Stimulated activated CD4-positive, alpha-beta T cell treated with anti-CD3 and anti-CD28 coated beads, Interleukin-2, amount 100 ng/mL, for 24 hours (primary cell): ENCODE results near the gene CT47A1.
"Not testable (repeated sequence)": the region's sequence is repeated elsewhere in the genome, so short reads cannot be mapped to it uniquely, and the experiment has no call there.

Experiments used
- DNase-seq, 2 donors: peaks; one replicate each; pipeline ENCODE4 v3.0.0-alpha.2; 2020

The CT47A1 gene

DNA sequence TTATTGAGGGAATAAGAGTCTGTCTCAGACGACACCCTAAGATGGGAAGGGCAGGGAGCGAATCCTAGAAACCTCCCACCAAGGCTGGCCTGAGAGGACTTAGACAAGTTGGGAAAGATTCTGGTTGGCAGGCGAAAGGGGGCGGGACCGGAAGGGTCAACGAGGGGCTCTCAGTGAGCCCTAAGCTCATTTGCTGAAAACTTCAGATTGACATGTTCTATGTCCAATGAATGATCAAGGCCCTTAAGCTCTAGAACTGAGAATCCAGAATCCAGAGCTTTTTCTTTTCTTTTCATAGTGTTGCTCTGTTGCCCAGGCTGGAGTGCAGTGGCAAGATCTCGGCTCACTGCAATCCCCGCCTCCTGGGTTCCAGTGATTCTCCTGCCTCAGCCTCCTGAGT is at the start of gene CT47A1:
Gene CT47A1 (minus strand): TSS at position 101 of the 400 bp plus-strand sequence. CDS start 231 bp downstream, outside the sequence.
- not testable (repeated sequence) for DNase-seq

DNA sequence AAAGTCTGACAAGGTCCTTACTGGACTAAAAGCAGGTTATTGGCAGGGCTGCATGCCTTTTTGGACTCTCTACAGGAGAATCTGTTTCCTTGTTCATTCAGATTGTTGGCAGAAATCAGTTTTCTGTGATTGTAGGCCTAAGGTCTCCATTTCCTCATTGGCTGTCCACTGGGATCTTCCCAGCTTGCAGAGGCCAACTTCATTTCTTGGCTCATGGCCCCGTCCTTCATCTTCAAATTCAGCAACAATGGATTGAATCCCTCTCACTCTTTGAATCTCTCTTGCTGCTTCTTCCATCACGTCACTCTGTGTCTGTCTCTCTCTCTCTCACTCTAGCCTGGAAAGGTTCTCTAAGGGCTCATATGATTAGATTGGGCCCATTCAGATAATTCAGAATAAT is 47.0 kb upstream of the CT47A1 start:
- DNase-seq = no peak

DNA sequence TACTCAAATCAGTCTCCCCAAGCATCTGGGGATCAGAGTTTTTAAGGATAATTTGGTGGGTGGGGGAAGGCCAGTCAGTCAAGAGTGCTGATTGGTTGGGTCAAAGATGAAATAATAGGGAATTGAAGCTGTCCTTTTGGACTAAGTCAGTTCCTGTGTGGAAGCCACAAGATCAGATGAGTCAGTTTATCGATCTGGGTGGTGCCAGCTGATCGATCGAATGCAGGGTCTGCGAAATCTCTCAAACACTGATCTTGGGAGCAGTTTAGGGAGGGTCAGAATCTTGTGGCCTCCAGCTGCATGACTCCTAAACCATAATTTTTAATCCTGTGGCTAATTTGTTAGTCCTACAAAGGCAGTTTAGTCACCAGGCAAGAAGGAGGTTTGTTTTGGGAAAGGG is 44.5 kb upstream of the CT47A1 start:
- DNase-seq = no peak

DNA sequence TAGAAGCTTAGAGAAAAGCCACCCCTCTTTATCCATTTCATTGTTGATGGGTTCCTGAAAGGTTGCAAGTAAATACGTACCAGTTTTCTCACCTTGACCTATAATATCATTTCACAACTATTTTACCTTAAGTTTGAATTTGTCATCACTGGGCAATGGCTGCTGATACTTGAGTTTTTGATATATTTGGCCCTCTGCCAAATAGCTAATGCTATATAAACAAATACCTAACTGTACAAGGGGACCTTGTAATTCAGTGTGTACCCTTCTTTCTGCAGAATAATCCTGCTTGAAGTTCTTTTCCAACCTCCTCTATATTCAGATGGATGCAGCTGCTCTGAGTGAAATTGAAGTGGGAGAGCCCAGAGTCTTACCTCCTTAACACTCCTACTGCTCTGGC is 42.9 kb upstream of the CT47A1 start:
- DNase-seq = no peak

DNA sequence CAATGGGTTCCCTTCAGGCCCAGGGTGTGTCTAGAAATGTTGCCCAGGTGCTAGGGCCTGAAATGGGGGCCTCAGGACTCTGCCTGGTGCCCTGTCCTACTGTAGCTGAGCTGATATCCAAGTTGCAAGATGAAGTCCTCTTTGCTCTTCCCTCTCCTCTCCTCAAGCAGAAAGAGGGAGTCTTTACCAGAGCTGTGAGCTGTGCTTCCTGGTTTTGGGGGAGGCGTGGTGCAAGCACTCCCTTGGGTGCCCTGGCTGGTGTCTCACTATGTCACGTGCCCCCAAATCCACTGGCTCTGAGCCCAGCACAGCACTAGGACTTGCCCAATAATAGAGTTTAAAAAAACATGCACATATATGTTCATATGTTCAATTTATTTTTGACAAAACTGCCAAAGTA is 29.3 kb upstream of the CT47A1 start:
- DNase-seq = no peak

DNA sequence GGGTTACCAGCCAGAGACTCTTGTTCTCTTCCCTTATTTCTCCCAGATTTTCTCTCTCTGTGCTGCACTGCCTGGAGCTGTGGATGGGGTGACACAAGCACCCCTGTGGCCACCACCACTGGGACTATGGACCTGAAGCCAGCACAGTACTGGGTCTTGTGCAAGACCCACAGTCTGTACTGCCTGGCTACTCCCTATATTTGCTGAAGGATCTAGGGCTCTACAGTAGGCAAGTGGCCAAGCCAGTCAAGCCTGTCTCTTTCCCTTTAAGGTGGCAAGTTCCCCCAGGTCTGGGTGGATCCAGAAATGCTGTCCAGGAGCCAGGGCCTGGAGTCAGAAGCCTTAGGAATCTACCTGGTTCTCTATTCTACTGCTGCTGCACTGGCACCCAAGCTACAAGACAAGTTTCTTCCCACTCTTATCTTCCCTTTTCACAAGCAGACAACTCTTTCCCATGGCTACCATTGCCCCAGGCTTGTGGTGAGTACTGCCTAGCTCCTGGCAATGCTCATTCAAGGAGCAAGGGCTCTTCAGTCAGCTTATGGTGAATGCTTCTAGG is 28.4 kb upstream of the CT47A1 start:
- DNase-seq = no peak

DNA sequence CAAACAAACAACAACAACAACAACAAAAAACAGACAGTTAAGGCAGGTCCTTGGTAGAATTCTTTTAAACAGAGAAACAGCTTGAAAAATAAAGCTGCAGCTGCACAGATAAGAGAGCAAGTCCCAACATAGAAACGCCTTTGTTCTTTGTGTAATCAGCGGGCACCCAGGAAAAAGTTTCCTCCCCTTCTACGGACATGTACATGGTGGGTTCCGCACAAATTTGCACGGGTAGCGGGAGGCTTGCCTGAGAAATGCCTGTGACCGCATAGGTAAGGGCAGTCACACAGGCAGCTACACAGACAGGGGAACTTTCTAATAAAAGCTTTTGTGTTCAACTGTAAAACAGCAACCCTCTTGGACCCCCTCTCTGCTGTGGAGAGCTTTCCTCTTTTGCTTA is 25.7 kb upstream of the CT47A1 start:
- DNase-seq = no peak

DNA sequence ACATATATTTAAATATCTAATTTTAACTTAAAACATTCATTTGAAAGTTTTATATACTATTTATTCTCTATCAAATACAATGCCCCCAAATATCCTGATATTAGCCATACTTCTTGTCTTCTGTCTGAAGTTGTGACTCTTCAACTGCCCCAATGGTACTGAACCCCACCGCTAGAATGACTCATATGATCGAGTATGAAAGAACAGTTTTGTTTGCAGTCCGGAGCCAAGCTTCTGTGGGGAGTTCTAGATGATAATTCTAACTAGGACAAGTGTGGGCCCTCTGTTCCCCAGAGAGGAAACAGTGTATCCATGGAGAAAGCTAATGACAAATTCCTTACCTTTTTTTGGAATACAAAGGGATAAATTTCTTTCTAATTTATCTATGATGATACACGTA is 24.7 kb upstream of the CT47A1 start:
- no peak for DNase-seq

DNA sequence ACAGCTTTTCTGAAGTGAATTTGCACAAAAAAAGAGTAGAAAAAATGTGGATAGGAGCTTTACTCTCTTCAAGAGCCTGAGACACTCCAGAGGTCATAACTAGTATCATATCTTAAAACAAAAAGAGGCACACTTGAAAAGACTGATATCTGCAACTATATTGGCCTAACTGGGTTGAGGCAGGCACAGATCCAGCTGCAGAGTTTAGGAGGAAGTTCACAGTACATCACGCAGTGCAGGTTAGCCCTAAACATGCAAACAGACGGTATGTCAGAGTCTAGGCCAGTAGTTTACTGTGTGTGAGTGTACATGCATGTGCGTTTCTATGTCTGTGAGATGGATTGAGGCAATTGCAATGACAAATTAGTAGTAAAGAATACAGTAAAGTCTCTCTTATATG is 24.2 kb upstream of the CT47A1 start:
- DNase-seq = no peak

DNA sequence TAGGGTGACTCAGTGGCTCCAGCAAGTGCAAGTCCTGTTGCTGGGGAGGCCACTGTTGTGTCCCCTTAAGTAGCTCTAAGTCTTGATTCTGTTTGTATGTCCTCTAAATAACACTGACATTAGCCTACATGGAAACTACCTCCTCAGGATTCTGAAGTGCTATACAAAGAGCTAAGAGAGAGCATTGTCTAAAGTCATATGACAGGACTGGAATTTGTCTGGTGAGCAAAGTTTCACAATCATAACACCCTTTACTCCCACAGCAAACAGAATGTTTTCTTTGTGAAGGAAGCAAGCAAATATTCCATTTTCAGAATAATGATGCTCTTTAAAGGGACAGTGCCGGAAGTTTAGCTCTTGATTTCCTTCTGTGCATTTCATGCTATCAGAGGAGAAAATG is 23.4 kb upstream of the CT47A1 start:
- DNase-seq = no peak

DNA sequence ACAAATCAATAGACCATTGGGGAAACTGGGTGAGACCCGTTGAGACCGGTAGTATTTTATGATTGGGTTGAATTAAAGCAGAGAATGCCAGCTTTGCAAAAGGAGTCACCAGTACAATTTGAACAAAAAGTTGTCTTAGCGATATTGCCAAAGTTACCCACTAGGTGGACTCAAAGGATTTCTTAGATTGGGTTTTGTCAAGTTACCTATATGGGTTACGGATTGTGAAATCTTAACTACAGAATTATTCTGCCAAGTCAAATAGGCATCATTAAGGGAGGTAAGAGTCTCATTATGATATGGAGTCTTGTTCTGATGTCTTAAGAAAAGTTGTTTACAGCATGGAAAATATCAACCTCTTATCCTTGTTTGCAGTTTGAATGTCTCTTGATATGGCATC is 15.0 kb upstream of the CT47A1 start:
- no peak for DNase-seq

DNA sequence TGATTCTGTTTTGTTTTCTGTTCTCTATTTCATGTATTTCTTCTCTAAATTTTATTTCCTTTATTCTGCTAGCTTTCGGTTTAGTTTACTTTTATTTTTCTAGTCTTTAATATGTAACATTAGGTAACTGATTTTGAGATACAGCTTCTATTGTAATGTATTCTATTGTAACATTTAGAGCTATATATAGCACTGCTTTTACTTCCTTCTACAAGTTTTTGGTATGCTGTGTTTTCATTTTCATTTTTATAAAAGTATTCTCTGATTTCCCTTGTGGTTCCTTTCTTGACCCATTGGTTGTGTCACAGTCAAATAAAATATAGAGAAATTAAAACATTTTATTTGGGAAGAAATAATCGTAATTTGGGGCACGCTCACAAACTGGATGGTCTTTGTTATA is 13.9 kb upstream of the CT47A1 start:
- no peak for DNase-seq

DNA sequence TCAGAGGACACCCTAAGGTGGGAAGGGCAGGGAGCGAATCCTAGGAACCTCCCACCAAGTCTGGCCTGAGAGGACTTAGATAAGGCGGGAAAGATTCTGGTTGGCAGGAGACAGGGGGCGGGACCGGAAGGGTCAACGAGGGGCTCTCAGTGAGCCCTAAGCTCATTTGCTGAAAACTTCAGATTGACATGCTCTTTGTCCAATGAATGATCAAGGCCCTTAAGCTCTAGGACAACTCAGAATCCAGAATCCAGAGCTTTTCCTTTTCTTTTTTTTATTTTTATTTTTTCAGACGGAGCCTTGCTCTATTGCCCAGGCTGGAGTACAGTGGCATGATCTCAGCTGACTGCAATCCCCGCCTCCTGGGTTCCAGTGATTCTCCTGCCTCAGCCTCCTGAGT is 29.1 kb downstream of the CT47A1 start, which contains the start of gene CT47A7:
Gene CT47A7 (minus strand): TSS at position 101 of the 400 bp plus-strand sequence. CDS start 255 bp downstream, outside the sequence.
- not testable (repeated sequence) for DNase-seq
